ES-I3 (cell line): ENCODE results near the gene ARHGAP15.
"Not testable (repeated sequence)": the region's sequence is repeated elsewhere in the genome, so short reads cannot be mapped to it uniquely, and the experiment has no call there.

Experiments
- H3K36me3 ChIP-seq: 2 replicates; pipeline ENCODE4 v1.6.1; 2013; ENCODE audit warnings: mild to moderate bottlenecking, low read length, control low read depth, moderate library complexity; ENCODE audit not compliant: insufficient read depth
- H3K4me1 ChIP-seq: 2 replicates; pipeline ENCODE4 v1.6.1; 2013; ENCODE audit warnings: mild to moderate bottlenecking, control low read depth, low read length; ENCODE audit not compliant: insufficient read depth
- H3K9ac ChIP-seq: 2 replicates; pipeline ENCODE4 v1.6.1; 2013; ENCODE audit warnings: low read depth, mild to moderate bottlenecking, low read length, moderate library complexity
- H3K9me3 ChIP-seq: 2 replicates; pipeline ENCODE4 v1.6.1; 2013; ENCODE audit warnings: mild to moderate bottlenecking, low read length, moderate library complexity; ENCODE audit not compliant: control insufficient read depth, insufficient read depth

The ARHGAP15 gene

DNA sequence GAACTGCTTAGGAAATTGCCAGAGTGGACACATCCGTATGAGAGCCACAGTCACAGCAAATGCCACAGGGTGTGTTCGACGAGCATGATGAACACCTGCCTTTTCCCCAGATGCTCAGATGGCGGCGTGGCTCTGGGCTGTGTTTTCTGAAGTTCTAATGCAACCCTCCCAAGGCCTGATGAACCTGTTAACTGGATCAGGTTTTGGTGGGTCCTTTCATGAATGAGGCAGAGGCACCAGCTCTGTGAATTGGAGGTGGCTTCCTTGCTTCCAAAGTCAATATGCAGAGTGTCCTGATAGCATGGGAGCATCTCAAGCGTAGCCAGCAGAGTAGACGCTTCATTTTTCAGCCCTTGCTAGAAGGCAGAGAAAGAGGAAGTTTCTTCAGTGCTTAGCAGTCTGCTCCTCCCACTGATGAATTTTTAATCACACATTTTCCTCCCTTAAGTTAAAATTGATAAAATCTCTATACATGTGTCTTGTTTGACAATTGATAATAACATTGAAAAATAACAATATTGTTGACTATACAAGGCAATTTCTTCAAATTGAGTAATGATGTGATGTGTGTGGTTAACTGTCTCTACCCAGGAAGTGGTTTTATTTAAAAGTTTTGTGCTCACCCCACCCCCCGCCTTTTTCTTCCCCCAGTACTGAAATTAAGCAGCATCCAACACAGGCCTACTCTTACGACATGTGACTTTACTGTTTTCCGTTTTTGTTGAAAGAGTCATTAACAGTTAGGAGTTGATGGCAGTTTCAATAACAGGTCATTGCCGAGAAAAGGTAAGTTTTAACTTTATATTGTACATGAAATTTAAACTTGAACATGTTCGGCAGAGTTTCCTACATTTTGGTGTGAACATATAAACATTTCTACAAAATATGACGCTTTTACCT is at the start of gene ARHGAP15:
Gene ARHGAP15, plus strand, starts transcription at position 739 of the 900 bp plus-strand sequence.
- H3K9ac ChIP-seq, result no peak within 1 kb of the TSS

DNA sequence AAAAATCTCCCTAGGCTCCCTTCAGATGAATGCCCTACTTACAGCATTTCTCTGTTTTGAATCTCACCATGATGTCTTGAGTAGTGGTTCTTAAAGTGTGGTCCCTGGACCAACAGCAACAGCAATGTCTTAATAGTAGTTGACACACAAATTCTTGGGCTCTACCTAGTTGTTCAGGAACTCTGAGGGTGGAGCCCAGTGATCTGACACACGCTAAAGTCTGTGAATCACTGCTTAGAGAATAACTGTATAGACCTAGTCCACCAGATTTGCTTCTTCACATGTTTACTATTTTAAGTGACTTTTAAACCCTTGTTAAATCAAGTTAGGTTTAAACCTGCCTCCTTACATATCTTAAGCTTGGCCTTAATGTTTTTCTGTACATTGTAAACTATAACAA is 47.6 kb upstream of the ARHGAP15 start:
- no peaks in the 10 kb centered on the region for H3K4me1 ChIP-seq
- H3K9me3 ChIP-seq, result no peaks in the 10 kb centered on the region; the same call in 1 of the 2 replicates
- H3K36me3 ChIP-seq, result no peaks in the 10 kb centered on the region
- no peak overlapping the region for H3K9ac ChIP-seq

More for the DNA sequence above, at the start of gene ARHGAP15:
- Histone ChIP-seq H3K4me1 (no peaks in the 10 kb centered on the region), H3K36me3 (no peaks in the 10 kb centered on the region), H3K9me3 (no peaks in the 10 kb centered on the region)

DNA sequence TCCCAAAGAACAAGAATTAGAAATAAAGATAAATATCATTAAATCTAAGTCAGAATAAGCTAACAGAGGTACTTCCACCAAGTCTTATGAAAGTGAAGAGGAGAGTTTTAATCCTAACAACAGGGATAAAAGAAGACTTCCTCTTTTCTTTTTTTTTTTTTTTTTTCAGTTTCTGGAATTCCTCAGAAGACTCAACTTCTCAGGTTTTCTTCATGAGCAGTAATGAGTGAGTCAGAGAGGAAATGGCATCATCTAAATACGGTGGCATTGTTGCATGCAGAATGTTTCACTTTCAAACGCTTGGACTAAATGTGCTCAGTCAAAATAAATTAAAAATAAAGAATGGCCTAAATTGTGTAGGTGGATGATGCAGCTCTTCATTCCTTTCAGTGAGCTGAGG is 45.6 kb upstream of the ARHGAP15 start:
- no peaks in the 10 kb centered on the region for H3K4me1 ChIP-seq
- H3K9me3 ChIP-seq, result no peaks in the 10 kb centered on the region
- no peak overlapping the region for H3K9ac ChIP-seq
- H3K36me3 ChIP-seq, result no peaks in the 10 kb centered on the region

DNA sequence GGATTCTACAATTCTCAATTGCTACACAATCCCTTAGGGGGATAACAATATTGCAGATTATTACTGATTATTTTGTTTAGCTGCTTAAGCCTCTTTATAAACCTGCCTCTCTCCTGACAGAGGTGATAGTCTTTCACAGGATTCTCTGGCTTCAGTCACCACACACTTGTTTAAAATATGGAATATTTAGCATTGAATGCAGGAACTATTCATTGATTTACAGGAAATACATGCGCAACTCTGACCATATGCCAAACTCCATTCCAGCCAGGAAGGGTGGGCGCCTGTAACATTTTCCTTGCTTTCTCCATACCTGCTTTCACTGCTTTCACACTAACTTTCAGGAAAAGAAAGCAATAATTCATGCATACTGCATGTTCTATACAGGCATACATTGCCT is 44.8 kb upstream of the ARHGAP15 start:
- H3K9ac ChIP-seq, result no peak overlapping the region
- H3K4me1 ChIP-seq, result no peaks in the 10 kb centered on the region
- H3K36me3 ChIP-seq, result no peaks in the 10 kb centered on the region
- H3K9me3 ChIP-seq, result no peaks in the 10 kb centered on the region

DNA sequence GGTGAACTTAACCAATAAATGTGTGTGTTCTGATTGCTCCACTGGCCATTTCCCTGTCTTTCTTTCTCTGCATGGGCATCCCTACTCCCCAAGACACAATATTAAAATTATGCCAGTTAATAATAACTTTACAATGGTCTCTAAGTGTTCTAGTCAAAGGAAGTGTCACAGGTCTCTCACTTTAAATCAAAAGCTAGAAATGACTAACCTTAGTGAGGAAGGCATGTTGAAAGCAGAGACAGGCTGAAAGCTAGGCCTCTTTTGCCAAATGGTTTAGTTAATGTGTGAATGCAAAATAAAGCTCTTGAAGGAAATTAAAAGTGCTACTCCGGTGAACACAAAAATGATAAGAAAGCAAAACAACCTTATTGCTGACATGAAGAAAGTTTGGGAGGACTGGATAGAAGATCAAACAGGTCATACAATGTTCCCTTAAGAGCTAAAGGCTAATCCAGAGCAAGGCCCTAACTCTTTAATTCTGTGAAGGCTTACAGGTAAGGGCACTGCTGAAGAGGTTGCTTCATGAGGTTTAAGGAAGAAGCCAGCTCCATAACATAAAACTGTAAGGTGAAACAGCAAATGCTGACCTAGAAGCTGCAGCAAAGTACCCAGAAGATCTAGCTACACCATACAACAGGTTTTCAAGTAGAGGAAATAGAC is 44.0 kb upstream of the ARHGAP15 start:
- Histone ChIP-seq H3K4me1 (no peaks in the 10 kb centered on the region), H3K9ac (no peak overlapping the region), H3K9me3 (no peaks in the 10 kb centered on the region), H3K36me3 (no peaks in the 10 kb centered on the region)

DNA sequence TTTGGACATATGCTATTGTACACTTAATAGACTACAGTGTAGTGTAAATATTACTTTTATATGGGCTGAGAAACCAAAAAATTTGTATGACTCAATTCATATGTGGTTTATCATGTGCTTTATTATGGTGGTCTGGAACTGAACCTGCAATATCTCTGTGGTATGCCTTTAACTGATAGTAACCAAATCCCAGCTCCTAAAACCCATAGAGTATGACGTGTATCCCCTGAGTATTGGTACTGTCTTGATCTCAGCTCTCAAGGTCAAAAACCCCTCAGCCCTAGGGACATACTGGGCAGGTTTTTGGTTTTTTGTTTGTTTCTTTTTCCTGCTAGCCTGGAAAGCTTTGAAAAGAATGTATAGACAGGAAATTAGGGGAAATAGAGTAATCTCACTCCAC is 42.2 kb upstream of the ARHGAP15 start:
- H3K4me1 ChIP-seq, result no peaks in the 10 kb centered on the region
- H3K9me3 ChIP-seq, result no peaks in the 10 kb centered on the region
- H3K36me3 ChIP-seq, result no peaks in the 10 kb centered on the region
- H3K9ac ChIP-seq, result no peak overlapping the region

DNA sequence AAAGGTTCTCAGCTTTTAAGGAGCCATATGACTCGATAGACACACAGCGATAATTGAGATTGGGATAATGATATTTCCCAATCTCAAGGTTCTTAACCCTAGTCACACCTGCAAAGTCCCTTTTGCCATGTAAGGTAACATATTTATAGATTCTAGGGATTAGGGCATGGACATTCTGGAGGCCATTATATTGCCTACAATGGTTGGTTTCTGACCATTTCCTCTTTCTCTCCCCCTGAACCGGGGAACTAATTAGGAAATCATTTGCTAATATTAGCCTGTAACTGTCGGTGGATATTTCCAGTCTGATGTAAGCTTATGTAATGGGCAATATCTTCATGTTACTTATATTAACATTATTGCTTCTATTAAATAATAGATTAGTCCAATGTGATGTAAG is 40.8 kb upstream of the ARHGAP15 start:
- Histone ChIP-seq H3K36me3 (no peaks in the 10 kb centered on the region), H3K9ac (no peak overlapping the region), H3K9me3 (no peaks in the 10 kb centered on the region), H3K4me1 (no peaks in the 10 kb centered on the region)

DNA sequence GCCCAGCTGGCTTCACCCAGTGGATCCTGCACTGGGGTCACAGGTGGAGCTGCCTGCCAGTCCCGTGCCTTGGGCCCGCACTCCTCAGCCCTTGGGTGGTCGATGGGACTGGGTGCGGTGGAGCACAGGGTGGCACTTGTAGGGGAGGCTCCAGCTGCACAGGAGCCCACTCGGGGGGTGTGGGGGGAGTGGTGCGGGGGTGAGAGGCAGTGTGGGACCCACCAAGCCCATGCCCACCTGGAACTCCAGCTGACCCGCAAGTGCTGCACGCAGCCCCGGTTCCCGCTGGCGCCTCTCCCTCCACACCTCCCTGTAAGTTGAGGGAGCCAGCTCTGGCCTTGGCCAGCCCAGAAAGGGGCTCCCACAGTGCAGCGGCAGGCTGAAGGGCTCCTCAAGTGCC is 39.7 kb upstream of the ARHGAP15 start:
- H3K9me3 ChIP-seq, H3K4me1 ChIP-seq, H3K9ac ChIP-seq, H3K36me3 ChIP-seq: not testable (repeated sequence)

DNA sequence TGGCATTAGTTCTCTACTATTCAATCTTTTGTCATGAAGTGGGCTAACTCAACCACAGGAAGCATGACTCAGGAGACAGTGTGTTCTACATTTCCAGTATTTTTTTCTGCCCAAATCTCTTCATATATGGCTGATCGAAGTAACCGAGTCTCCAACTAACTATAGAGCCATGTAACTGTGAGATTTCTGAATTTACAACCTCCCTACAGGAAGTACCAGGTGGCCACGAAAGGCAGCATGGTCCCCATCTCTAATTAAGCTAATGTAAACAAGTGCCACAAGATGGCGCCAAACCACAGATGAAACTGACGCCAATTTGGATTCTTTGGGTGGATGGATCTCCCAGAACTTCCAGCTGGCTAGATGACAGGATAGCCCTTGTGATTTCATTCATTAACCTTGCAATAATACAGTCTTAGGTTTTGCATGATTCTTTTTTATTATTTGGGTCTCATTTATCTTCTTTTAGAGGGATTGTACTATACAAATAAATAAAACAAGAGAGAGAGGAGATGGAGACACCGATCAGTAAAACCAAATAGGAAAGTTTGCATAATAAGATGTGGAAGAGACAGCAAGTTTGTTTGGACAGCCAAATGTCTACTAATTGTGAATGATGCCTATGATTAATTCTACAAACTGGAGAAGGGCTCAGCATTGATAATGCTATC is 18.3 kb upstream of the ARHGAP15 start:
- no peak overlapping the region for H3K9ac ChIP-seq
- no peaks in the 10 kb centered on the region for H3K4me1 ChIP-seq
- H3K9me3 ChIP-seq, result no peaks in the 10 kb centered on the region
- H3K36me3 ChIP-seq, result no peaks in the 10 kb centered on the region

DNA sequence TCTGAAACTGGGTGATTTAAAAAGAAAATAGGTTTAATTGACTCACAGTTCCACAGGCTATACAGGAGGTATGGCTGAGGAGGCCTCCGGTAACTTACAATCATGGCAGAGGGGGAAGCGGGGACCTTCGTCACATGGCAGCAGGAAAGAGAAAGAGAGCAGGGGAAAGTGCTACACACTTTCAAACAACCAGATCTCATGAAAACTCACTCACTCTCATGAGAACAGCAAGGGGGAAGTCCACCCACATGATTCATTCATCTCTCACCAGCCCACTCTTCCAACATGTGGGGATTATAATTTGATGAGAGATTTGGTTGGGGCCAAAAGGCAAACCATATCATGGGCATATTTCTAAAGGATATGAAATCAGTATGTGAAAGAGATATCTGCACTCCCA is 12.0 kb upstream of the ARHGAP15 start:
- Histone ChIP-seq H3K9me3 (no peaks in the 10 kb centered on the region), H3K36me3 (no peaks in the 10 kb centered on the region), H3K4me1 (no peaks in the 10 kb centered on the region)

DNA sequence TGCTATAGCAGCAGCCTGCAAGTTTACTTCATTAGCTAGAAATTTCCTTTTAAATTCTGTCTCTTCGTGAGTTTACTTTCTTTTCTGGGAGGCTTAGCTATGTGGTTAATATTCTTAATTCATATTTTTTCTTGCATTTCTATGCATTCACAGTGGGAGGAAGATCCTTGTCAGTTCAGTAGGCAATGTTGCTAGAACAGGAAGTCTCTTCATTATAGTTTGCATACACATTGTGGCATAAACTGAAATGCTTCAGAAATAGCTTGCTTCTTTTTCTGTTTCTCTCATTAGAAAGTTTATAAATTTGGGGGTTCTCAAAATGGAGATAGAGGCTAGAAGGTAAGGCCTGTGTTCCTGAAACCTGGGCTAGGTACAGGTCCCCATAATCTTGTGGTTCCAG is 8.1 kb upstream of the ARHGAP15 start:
- Histone ChIP-seq H3K36me3 (no peaks in the 10 kb centered on the region), H3K9ac (no peak overlapping the region), H3K4me1 (no peaks in the 10 kb centered on the region), H3K9me3 (no peaks in the 10 kb centered on the region)

More for the DNA sequence above, 12.0 kb upstream of the ARHGAP15 start:
- no peak overlapping the region for H3K9ac ChIP-seq

DNA sequence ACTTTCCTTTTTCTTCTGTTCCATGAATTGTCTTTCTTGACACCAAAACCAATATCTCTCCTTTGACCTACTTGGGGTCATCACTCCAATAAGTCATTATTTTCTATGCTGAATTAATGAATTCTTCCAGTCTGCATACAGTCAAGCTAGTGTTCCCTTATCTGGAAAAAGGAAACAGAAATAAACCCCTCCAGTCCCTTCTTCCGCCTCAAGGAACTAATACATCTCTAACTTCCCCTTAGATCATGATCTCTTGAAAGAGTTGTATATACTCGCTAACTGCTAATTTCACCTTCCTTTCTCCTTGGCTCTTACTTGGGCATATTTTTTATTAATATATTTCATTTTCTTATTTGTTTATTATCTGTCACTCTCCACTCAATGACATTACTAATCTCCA is 7.3 kb upstream of the ARHGAP15 start:
- Histone ChIP-seq H3K9me3 (no peaks in the 10 kb centered on the region), H3K9ac (no peak overlapping the region), H3K36me3 (no peaks in the 10 kb centered on the region), H3K4me1 (no peaks in the 10 kb centered on the region)

DNA sequence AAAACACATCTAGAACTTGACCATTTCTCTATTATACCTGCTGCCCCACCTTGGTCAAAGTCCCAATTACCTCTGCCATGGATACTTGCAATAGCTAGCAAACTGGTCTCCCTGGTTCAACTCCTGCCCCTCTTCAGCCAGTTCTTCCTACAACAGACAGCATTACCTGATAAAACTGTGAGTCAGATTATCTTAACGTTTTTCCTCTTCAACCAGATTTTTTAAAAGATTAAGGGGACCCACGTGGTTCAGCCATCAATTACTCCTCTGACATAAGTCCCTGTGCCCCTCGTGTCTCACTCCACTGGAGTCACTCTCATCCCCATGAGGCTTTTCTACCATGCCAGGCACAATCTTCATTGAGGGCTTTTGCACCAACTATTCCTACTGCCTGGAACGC is 5.3 kb upstream of the ARHGAP15 start:
- H3K9ac ChIP-seq, result no peak overlapping the region
- no peaks in the 10 kb centered on the region for H3K4me1 ChIP-seq
- no peaks in the 10 kb centered on the region for H3K9me3 ChIP-seq
- H3K36me3 ChIP-seq, result no peaks in the 10 kb centered on the region

DNA sequence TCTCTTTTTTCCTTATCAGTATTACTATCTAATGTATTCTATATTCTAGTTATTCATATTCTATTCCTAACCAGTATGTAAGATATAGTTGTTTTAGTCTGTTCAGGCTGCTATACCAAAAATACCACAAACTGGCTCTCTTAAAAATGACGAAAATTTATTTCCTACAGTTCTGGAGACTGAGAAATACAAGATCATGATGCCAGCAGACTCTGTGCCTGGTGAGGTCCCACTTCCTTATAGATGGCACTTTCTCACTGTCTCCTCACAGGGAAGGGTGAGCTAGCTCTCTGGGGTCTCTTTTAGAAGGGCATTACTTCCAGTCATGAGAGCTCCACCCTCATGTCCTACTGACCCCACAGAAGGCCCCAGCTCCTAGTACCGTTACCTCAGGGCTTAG is 4.8 kb upstream of the ARHGAP15 start:
- H3K9ac ChIP-seq, result no peak overlapping the region
- H3K36me3 ChIP-seq, result no peaks in the 10 kb centered on the region
- no peaks in the 10 kb centered on the region for H3K4me1 ChIP-seq
- H3K9me3 ChIP-seq, result no peaks in the 10 kb centered on the region

DNA sequence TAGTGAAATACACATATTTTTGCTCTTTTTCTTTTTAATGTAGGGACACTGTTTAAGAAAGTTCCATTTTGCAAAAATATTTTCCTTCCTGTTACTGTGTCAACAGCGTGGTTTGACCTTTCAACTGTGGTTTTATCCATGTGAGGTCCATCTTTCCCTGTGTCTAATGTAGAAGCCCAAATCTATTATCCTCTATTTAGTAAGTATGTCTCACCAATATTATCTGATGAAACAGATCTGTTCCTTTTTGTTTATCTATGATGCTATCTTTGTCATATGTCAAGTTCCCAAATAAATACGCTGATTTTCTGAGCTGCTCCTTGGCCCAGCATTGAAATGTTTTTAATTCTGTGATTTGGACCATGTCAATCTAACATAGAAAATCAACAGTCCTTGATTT is 3.5 kb upstream of the ARHGAP15 start:
- no peak overlapping the region for H3K9ac ChIP-seq
- no peaks in the 10 kb centered on the region for H3K4me1 ChIP-seq
- no peaks in the 10 kb centered on the region for H3K9me3 ChIP-seq
- H3K36me3 ChIP-seq, result no peaks in the 10 kb centered on the region
